ENCODE measurements around the gene FZD10. TPM values are rescaled to one million over a fixed set of nuclear protein-coding genes. Genes with fewer than 3 reads are reported as not detected.

The FZD10 gene
- polyA plus RNA-seq, 1 experiment: not detected

DNA sequence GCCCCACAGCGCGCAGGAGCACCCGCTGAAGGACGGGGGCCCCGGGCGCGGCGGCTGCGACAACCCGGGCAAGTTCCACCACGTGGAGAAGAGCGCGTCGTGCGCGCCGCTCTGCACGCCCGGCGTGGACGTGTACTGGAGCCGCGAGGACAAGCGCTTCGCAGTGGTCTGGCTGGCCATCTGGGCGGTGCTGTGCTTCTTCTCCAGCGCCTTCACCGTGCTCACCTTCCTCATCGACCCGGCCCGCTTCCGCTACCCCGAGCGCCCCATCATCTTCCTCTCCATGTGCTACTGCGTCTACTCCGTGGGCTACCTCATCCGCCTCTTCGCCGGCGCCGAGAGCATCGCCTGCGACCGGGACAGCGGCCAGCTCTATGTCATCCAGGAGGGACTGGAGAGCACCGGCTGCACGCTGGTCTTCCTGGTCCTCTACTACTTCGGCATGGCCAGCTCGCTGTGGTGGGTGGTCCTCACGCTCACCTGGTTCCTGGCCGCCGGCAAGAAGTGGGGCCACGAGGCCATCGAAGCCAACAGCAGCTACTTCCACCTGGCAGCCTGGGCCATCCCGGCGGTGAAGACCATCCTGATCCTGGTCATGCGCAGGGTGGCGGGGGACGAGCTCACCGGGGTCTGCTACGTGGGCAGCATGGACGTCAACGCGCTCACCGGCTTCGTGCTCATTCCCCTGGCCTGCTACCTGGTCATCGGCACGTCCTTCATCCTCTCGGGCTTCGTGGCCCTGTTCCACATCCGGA lies 1.4 kb downstream of the FZD10 start:
- TF ChIP-seq, protein P1, sequence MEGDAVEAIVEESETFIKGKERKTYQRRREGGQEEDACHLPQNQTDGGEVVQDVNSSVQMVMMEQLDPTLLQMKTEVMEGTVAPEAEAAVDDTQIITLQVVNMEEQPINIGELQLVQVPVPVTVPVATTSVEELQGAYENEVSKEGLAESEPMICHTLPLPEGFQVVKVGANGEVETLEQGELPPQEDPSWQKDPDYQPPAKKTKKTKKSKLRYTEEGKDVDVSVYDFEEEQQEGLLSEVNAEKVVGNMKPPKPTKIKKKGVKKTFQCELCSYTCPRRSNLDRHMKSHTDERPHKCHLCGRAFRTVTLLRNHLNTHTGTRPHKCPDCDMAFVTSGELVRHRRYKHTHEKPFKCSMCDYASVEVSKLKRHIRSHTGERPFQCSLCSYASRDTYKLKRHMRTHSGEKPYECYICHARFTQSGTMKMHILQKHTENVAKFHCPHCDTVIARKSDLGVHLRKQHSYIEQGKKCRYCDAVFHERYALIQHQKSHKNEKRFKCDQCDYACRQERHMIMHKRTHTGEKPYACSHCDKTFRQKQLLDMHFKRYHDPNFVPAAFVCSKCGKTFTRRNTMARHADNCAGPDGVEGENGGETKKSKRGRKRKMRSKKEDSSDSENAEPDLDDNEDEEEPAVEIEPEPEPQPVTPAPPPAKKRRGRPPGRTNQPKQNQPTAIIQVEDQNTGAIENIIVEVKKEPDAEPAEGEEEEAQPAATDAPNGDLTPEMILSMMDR (IDR thresholded peaks at IDR 0.05; ENCODE audit: low read depth, low read length): no peak
- peaks cover 2% of the 10 kb centered on the region for H3K27me3 ChIP-seq (ENCODE audit: control insufficient read depth, insufficient read depth, low read length)
- DNase-seq (ENCODE audit: low read depth, low spot score): no peak
- ChIA-PET CTCF (no interaction called here), POLR2A (no interaction called here)
- peaks cover 58% of the 10 kb centered on the region for H3K9me3 ChIP-seq (ENCODE audit: control insufficient read depth, insufficient read depth, low read length)
- H3K27ac ChIP-seq (ENCODE audit: low read depth, low read length): no peak overlapping the region
- H3K4me3 ChIP-seq (ENCODE audit: low read depth, low read length): no peak overlapping the region

DNA sequence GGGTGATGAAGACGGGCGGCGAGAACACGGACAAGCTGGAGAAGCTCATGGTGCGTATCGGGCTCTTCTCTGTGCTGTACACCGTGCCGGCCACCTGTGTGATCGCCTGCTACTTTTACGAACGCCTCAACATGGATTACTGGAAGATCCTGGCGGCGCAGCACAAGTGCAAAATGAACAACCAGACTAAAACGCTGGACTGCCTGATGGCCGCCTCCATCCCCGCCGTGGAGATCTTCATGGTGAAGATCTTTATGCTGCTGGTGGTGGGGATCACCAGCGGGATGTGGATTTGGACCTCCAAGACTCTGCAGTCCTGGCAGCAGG lies 1.9 kb downstream of the FZD10 start:
- Histone ChIP-seq H3K27ac (ENCODE audit: low read depth, low read length) (no peak overlapping the region), H3K4me3 (ENCODE audit: low read depth, low read length) (no peak overlapping the region), H3K9me3 (ENCODE audit: control insufficient read depth, insufficient read depth, low read length) (peaks cover 64% of the 10 kb centered on the region), H3K27me3 (ENCODE audit: control insufficient read depth, insufficient read depth, low read length) (peaks cover 2% of the 10 kb centered on the region)
- no peak for DNase-seq (ENCODE audit: low read depth, low spot score)
- CTCF ChIA-PET: no interaction called here
- POLR2A ChIA-PET: no interaction called here
- TF ChIP-seq, protein P1 (IDR thresholded peaks at IDR 0.05; ENCODE audit: low read depth, low read length): no peak

DNA sequence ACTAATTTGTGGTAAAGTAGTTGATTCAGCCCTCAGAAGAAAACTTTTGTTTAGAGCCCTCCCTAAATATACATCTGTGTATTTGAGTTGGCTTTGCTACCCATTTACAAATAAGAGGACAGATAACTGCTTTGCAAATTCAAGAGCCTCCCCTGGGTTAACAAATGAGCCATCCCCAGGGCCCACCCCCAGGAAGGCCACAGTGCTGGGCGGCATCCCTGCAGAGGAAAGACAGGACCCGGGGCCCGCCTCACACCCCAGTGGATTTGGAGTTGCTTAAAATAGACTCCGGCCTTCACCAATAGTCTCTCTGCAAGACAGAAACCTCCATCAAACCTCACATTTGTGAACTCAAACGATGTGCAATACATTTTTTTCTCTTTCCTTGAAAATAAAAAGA lies 2.7 kb downstream of the FZD10 start:
- DNase-seq (ENCODE audit: low read depth, low spot score): no peak
- Histone ChIP-seq H3K9me3 (ENCODE audit: control insufficient read depth, insufficient read depth, low read length) (peaks cover 65% of the 10 kb centered on the region), H3K27ac (ENCODE audit: low read depth, low read length) (no peak overlapping the region), H3K27me3 (ENCODE audit: control insufficient read depth, insufficient read depth, low read length) (peaks cover 2% of the 10 kb centered on the region), H3K4me3 (ENCODE audit: low read depth, low read length) (no peak overlapping the region)
- POLR2A ChIA-PET: no interaction called here
- TF ChIP-seq, protein P1 (IDR thresholded peaks at IDR 0.05; ENCODE audit: low read depth, low read length): no peak
- CTCF ChIA-PET: no interaction called here

DNA sequence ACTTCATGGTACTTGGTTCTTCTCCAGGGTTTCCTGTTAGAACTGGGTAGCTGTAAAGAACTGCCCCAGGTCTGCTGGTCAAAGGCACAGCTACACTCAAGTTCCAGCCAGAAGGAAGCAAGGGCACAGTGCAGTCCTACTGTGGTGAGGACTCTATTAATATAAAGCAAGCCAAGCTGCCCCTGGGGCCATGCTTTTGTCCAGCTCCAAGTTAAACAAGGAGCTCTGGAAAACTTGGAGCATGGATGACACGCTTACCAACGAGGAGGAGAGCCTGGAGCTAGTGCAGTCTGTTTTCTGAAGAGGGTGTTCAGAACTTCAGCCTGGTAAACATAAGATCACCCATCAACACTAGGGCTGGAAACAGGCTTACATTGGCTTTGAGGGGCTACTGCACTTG lies 4.0 kb downstream of the FZD10 start:
- Histone ChIP-seq H3K4me3 (ENCODE audit: low read depth, low read length) (no peak overlapping the region), H3K9me3 (ENCODE audit: control insufficient read depth, insufficient read depth, low read length) (peaks cover 64% of the 10 kb centered on the region), H3K27ac (ENCODE audit: low read depth, low read length) (no peak overlapping the region), H3K27me3 (ENCODE audit: control insufficient read depth, insufficient read depth, low read length) (peaks cover 2% of the 10 kb centered on the region)
- ChIA-PET CTCF (no interaction called here), POLR2A (no interaction called here)
- TF ChIP-seq, protein P1 (IDR thresholded peaks at IDR 0.05; ENCODE audit: low read depth, low read length): no peak
- DNase-seq (ENCODE audit: low read depth, low spot score): no peak

DNA sequence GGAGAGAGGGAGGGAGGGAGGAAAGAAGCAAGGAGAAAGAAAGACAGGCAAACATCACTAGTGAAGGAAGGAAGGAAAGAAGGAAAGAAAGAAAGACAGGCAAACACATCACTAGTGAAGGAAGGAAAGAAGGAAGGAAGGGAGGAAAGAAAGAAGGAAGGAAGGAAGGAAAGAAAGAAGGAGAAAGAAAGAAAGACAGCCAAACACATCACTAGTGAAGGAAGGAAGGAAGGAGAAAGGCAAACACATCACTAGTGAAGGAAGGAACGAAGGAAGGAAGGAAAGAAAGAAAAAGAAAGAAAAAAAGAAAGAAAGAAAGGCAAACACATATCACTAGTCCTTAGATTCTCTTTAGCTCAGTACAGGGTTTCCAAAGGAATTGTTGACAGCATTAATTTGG lies 5.3 kb downstream of the FZD10 start:
- Histone ChIP-seq H3K27ac (ENCODE audit: low read depth, low read length) (no peak overlapping the region), H3K27me3 (ENCODE audit: control insufficient read depth, insufficient read depth, low read length) (peaks cover 2% of the 10 kb centered on the region), H3K4me3 (ENCODE audit: low read depth, low read length) (no peak overlapping the region), H3K9me3 (ENCODE audit: control insufficient read depth, insufficient read depth, low read length) (peaks cover 62% of the 10 kb centered on the region)
- DNase-seq (ENCODE audit: low read depth, low spot score): no peak
- ChIA-PET CTCF (no interaction called here), POLR2A (no interaction called here)
- TF ChIP-seq, protein P1 (IDR thresholded peaks at IDR 0.05; ENCODE audit: low read depth, low read length): no peak
